Cardiac muscle cell (in vitro differentiated cells and primary cell): ENCODE data around the gene NT5DC2. TPM values are rescaled to one million over a fixed set of nuclear protein-coding genes. Genes with fewer than 3 reads are reported as not detected.
A peak's percentile ranks its signal among the peaks of the same experiment; 100 is the strongest.

Source experiments
- DNase-seq, 2 donors: peaks; one replicate each; pipeline versions ENCODE4 v3.0.0 to v3.0.0-alpha.2; 2010 to 2017; ENCODE audit warnings: low read depth in 1 of 2, low spot score in 1 of 2
- H3K27ac ChIP-seq: fragments of 200-600 bp; sonication (generic); 2 replicates; pipeline ENCODE4 v1.5.1; 2016
- H3K27me3 ChIP-seq: fragments of 200-600 bp; sonication (generic); 2 replicates; pipeline ENCODE4 v1.6.0; 2016; ENCODE audit warnings: control low read depth
- H3K36me3 ChIP-seq: fragments of 200-600 bp; sonication (generic); 2 replicates; pipeline ENCODE4 v1.5.1; 2016; ENCODE audit warnings: control low read depth
- H3K4me1 ChIP-seq: fragments of 200-600 bp; sonication (generic); 2 replicates; pipeline ENCODE4 v1.8.1; 2017; ENCODE audit warnings: low read depth, mild to moderate bottlenecking, mixed run types
- H3K4me3 ChIP-seq: fragments of 200-600 bp; sonication (generic); 2 replicates; pipeline ENCODE4 v1.5.1; 2016; ENCODE audit warnings: mild to moderate bottlenecking
- H3K9me3 ChIP-seq: fragments of 200-600 bp; sonication (generic); 2 replicates; pipeline ENCODE4 v1.5.1; 2017; ENCODE audit warnings: low read depth, mild to moderate bottlenecking, control low read depth
- polyA plus RNA-seq: library from polyadenylated mRNA; unstranded; fragments of >200 nt; fragmentation: Nextera tagmentation; extraction: Ambion mirVana; gene quantifications from 2 replicates; pipeline ENCODE4 v1.2.1, GENCODE V29; 2016
- total RNA-seq: library from RNA; depleted of rRNA; stranded (reverse); fragments of >200 nt; gene quantifications from 2 replicates; pipeline ENCODE4 v1.2.3, GENCODE V29; 2016
- TF ChIP-seq, protein P1 (sequence below): IDR thresholded peaks from 2 replicates; pipeline ENCODE4 v1.5.1; 2012; ENCODE audit warnings: low read depth, mild to moderate bottlenecking, low read length

NT5DC2 gene
- total and polyA plus RNA-seq, 2 experiments from 2014 or later: 120 to 233 TPM

DNA sequence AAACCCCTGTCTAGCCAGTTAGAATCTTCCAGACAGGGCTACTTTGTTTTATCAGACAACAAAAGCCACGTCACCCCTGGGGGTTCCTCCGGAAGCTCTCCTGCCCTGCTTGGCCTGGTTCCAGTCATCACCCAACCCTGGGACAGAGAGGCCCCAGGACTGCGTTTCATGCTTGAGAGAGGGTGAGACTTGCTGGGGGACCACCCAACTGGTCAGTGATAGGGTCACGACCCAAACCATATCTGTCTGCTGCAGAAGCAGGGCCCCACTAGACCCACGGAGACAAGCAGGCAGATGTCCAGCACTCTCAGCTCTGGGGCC lies 1.2 kb downstream of the NT5DC2 start:
- Histone ChIP-seq H3K4me3 (peak overlapping the region; percentile 84), H3K27me3 (no peaks in the 10 kb centered on the region), H3K27ac (no peak overlapping the region), H3K36me3 (peaks cover 14% of the 10 kb centered on the region), H3K4me1 (peaks cover 14% of the 10 kb centered on the region), H3K9me3 (no peaks in the 10 kb centered on the region)
- peak in 1 of 2 donors; percentile 77 for DNase-seq
- TF ChIP-seq, protein P1, sequence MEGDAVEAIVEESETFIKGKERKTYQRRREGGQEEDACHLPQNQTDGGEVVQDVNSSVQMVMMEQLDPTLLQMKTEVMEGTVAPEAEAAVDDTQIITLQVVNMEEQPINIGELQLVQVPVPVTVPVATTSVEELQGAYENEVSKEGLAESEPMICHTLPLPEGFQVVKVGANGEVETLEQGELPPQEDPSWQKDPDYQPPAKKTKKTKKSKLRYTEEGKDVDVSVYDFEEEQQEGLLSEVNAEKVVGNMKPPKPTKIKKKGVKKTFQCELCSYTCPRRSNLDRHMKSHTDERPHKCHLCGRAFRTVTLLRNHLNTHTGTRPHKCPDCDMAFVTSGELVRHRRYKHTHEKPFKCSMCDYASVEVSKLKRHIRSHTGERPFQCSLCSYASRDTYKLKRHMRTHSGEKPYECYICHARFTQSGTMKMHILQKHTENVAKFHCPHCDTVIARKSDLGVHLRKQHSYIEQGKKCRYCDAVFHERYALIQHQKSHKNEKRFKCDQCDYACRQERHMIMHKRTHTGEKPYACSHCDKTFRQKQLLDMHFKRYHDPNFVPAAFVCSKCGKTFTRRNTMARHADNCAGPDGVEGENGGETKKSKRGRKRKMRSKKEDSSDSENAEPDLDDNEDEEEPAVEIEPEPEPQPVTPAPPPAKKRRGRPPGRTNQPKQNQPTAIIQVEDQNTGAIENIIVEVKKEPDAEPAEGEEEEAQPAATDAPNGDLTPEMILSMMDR: no peak

DNA sequence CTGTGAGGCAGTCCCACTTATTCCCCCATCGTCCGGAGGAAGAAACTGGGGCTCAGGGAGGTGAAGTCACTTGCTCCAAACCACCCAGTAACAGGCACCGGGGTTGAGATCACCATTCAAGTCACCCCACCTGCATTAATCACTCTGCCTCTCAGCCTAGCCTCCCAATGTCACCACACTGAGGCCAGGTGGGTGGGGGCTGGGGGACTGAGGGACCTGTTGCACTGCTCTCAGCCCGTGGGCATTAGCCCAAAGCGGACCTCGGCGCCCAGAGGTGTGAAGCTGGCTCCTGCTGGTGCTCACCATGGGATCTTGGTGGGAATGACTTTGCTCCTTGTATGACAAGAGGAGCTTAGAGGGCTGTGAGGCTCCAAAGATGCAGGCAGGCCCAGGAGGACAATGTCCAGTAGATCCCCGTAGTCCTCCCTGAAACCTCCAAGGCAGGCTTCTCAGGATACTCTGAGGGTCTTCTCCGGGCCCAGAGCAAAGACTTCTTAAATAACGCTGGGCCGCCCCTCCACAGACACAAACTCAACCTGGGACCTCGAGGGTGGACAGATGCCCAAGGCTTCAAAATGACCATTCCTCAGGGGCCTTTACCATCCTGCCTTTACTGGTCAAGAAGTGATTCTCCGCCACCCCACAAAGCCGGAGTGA lies 1.7 kb downstream of the NT5DC2 start:
- no peak for DNase-seq
- H3K4me1 ChIP-seq: peaks cover 12% of the 10 kb centered on the region
- TF ChIP-seq, protein P1: no peak
- H3K4me3 ChIP-seq: peak overlapping the region; percentile 84
- no peaks in the 10 kb centered on the region for H3K27me3 ChIP-seq
- peaks cover 15% of the 10 kb centered on the region for H3K36me3 ChIP-seq
- H3K27ac ChIP-seq: no peak overlapping the region
- H3K9me3 ChIP-seq: no peaks in the 10 kb centered on the region

DNA sequence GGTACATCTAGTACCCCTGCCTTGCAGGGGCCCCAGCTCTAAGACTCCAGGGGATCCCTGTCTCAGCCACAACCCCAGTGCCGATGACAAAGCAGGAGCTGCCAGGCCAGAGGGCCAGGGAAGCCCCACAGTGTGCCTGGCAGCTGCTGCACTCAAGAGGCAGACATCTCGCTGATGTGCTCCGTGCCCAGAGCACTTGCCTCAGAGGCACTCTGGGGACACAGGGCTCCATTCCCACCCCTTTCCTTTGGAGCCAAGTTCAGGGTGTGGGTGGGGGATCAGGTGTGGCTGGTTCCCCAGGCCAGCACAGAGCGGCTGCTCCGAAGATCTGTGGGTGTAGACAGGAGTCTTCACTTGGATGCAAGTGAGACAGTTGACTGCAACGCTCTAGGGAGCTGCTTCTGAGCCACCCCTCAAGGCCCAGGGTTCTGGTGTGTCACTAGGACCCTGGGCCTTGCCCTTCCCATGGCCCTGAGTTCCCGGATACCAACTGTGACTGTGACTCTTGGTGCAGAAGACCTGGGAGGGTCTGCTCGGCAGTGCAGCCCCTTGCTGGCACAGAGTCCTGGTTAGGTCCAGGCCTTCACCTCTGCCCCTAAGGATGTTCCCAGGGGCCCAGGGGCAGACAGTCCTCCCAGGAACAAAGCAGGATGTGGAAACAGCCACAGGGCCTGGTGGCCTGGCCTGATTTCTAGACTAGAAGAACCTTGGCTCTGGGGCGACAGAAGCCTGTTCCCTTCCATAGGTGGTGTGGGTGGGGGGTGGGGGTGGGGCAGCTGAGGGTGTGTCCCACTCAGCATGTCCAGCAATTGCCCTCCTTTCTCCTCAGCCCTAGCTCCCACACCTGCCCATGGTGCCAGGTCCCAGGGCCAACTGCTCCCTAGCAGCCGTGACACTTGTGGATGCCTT lies 2.5 kb downstream of the NT5DC2 start:
- no peak overlapping the region for H3K27ac ChIP-seq
- TF ChIP-seq, protein P1: no peak
- no peak overlapping the region for H3K4me3 ChIP-seq
- peaks cover 12% of the 10 kb centered on the region for H3K4me1 ChIP-seq
- no peaks in the 10 kb centered on the region for H3K9me3 ChIP-seq
- peaks cover 15% of the 10 kb centered on the region for H3K36me3 ChIP-seq
- no peak for DNase-seq
- no peaks in the 10 kb centered on the region for H3K27me3 ChIP-seq

DNA sequence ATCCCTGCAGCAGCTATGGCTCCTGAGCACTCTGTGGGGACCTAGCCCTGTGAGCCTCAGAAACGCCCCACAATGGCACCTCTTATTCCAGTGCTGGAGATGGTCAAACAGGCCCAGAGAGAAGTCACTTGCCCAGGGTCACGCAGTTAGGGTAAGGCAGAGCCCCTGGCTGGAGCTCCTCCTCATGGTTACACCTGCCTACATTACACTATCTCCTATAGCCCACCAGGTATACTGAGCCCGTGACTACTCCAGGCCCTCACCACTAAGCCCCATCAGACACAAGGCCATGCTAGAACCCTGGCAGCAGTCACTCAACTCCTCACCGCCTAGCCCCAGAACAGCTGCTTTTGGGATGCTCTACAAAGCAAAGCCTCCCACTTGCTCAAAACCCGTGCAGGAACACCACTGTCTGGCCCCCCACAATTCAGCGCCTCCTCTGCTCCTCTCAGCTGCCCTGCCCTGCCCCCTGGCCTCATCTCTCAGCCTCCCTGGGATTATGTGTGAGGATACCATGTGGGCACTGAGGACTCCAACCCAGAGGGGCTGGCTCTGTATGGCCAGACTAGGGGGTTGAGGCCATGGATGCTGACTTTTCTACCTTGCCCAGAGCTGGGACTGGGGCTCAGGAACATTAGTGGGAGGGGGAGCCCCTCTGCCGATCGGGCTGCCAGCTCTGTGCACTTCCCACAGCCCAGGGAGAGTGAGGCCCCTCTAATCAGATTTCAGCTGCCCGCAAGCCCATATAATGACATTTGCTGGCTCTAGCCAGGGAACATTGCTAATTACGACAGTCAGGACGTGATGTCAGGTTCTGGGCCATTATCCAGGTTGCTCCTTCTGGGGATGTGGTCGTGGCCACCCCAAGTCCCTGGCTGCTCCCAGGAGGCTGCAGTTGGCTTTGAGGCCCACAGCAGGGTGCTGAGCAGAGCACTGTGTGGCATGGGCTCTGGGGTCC lies 4.0 kb downstream of the NT5DC2 start:
- TF ChIP-seq, protein P1: no peak
- Histone ChIP-seq H3K36me3 (peaks cover 15% of the 10 kb centered on the region), H3K27me3 (no peaks in the 10 kb centered on the region), H3K9me3 (no peaks in the 10 kb centered on the region), H3K27ac (no peak overlapping the region), H3K4me3 (no peak overlapping the region), H3K4me1 (peaks cover 9% of the 10 kb centered on the region)
- peak in 1 of 2 donors; percentile 86 for DNase-seq
